Neural crest cell (in vitro differentiated cells): ENCODE data around the gene PDHB. TPM values are rescaled to one million over a fixed set of nuclear protein-coding genes. Genes with fewer than 3 reads are reported as not detected.

Source experiments
- DNase-seq: peaks from one replicate; pipeline ENCODE4 v3.0.0; 2021; ENCODE audit warnings: low read depth, mixed read lengths, low spot score
- H3K27ac Mint-ChIP-seq: one replicate; pipeline ENCODE4 v1.8.0; 2021; ENCODE audit warnings: mild to moderate bottlenecking, mixed read lengths; ENCODE audit not compliant: unreplicated experiment
- H3K27me3 Mint-ChIP-seq: 2 replicates; pipeline ENCODE4 v1.8.0; 2021; ENCODE audit warnings: low read depth, mild to moderate bottlenecking, mixed read lengths
- H3K36me3 Mint-ChIP-seq: 2 replicates; pipeline ENCODE4 v1.8.0; 2021; ENCODE audit warnings: low read depth, mild to moderate bottlenecking, mixed read lengths
- H3K4me1 Mint-ChIP-seq: 2 replicates; pipeline ENCODE4 v1.8.0; 2021; ENCODE audit warnings: mixed read lengths
- H3K4me3 Mint-ChIP-seq: one replicate; pipeline ENCODE4 v1.8.0; 2021; ENCODE audit warnings: mild to moderate bottlenecking, mixed read lengths
- H3K9me3 Mint-ChIP-seq: 2 replicates; pipeline ENCODE4 v1.8.0; 2021; ENCODE audit warnings: mixed read lengths
- total RNA-seq: library from RNA; stranded (reverse); gene quantifications from 2 replicates; pipeline ENCODE4 v1.2.1, GENCODE V29; 2021
- TF ChIP-seq, protein P1 (sequence below): fragments of 200-600 bp; sonication (generic); conservative IDR thresholded peaks from 2 replicates; pipeline ENCODE4 v1.5.0; 2021; ENCODE audit warnings: antibody characterized with exemption, mild to moderate bottlenecking

Gene PDHB
- total RNA-seq, 1 donor from 2014 or later: 71.4 TPM

DNA sequence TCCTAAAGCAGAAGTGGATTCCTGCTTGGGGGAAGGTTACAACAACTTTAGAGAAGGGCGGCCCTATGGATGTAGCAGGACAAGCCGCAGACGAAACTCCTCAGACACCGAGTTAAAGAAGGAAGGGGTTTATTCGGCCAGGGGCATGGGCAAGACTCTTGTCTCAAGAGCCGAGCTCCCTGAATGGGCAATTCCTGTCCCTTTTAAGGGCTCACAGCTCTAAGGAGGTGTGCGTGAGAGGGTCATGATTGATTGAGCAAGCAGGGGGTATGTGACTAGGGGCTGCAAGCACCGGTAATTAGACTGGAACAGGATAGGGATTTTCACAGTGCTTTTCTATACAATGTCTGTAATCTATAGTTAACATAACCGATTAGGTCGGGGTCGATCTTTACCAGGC is 879 bp upstream of the PDHB start:
- DNase-seq: no peak
- H3K4me3 Mint-ChIP-seq: peak overlapping the region; percentile 72
- peaks cover 3% of the 10 kb centered on the region for H3K9me3 Mint-ChIP-seq
- H3K4me1 Mint-ChIP-seq: peaks cover 28% of the 10 kb centered on the region
- TF ChIP-seq, protein P1, sequence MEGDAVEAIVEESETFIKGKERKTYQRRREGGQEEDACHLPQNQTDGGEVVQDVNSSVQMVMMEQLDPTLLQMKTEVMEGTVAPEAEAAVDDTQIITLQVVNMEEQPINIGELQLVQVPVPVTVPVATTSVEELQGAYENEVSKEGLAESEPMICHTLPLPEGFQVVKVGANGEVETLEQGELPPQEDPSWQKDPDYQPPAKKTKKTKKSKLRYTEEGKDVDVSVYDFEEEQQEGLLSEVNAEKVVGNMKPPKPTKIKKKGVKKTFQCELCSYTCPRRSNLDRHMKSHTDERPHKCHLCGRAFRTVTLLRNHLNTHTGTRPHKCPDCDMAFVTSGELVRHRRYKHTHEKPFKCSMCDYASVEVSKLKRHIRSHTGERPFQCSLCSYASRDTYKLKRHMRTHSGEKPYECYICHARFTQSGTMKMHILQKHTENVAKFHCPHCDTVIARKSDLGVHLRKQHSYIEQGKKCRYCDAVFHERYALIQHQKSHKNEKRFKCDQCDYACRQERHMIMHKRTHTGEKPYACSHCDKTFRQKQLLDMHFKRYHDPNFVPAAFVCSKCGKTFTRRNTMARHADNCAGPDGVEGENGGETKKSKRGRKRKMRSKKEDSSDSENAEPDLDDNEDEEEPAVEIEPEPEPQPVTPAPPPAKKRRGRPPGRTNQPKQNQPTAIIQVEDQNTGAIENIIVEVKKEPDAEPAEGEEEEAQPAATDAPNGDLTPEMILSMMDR: no peak
- no peak overlapping the region for H3K27ac Mint-ChIP-seq
- H3K36me3 Mint-ChIP-seq: peaks cover 5% of the 10 kb centered on the region
- peaks cover 4% of the 10 kb centered on the region for H3K27me3 Mint-ChIP-seq

DNA sequence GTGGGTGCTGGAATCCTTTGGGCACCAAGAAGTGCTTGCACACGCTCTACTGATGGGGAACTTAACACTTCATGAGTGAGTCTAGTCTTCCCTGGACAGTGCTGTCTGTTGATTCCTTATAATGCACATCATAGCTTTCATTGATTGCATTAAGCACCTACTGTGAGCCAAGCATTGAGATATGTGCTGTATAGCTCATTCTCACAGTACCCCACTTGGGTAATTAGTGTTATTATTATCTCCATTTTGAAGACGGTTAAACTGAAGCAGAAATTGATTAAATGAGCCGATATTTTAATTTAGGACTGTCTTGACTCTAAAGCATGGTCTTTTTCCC is 504 bp upstream of the PDHB start:
- TF ChIP-seq, protein P1: no peak
- H3K27me3 Mint-ChIP-seq: peaks cover 4% of the 10 kb centered on the region
- peak overlapping the region; percentile 72 for H3K4me3 Mint-ChIP-seq
- H3K36me3 Mint-ChIP-seq: peaks cover 5% of the 10 kb centered on the region
- DNase-seq: no peak
- H3K4me1 Mint-ChIP-seq: peaks cover 28% of the 10 kb centered on the region
- H3K9me3 Mint-ChIP-seq: peaks cover 3% of the 10 kb centered on the region
- H3K27ac Mint-ChIP-seq: no peak overlapping the region

DNA sequence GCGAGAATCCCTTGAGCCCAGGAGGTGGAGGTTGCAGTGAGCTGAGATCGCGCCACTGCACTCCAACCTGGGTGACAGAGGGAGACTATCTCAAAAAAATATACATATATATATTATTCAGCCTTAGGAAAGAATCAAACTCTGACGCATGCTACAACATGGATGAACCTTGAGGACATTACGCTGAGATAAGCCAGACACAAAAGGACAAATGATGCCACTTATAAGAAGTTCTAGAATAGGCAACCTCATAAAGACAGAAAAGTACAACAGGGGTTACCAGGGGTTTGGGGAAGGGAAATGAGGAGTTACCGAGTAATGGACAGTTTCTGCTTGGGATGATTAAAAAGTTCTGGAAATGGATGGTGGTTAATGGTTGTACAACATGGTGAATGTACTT is 727 bp downstream of the PDHB start:
- TF ChIP-seq, protein P1: no peak
- H3K4me1 Mint-ChIP-seq: peaks cover 28% of the 10 kb centered on the region
- peak overlapping the region; percentile 99 for H3K27ac Mint-ChIP-seq
- DNase-seq: no peak
- peaks cover 7% of the 10 kb centered on the region for H3K36me3 Mint-ChIP-seq
- H3K27me3 Mint-ChIP-seq: peaks cover 4% of the 10 kb centered on the region
- H3K9me3 Mint-ChIP-seq: no peaks in the 10 kb centered on the region
- peak overlapping the region; percentile 96 for H3K4me3 Mint-ChIP-seq

DNA sequence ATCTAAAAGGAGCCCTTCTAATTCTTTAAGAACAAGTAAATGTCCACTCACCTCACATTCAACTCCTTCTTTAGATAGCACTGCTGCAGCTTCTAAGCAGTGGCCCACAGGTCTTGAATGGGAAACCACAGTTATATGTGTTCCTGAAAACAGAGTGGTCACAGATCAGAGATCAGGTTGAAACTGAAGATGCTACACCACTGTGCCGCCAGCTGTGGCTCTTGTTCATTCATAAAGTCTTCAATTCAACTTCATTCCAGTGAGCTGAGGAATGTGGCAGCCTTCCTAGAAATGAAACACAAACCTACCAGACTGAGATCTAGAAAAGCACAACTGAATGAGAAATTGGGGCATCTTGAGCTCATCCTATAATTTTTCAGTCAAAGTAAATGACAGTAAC is 4.0 kb downstream of the PDHB start:
- H3K4me3 Mint-ChIP-seq: no peak overlapping the region
- H3K36me3 Mint-ChIP-seq: peaks cover 8% of the 10 kb centered on the region
- no peak overlapping the region for H3K27ac Mint-ChIP-seq
- H3K4me1 Mint-ChIP-seq: peaks cover 23% of the 10 kb centered on the region
- no peak for DNase-seq
- H3K9me3 Mint-ChIP-seq: no peaks in the 10 kb centered on the region
- TF ChIP-seq, protein P1: no peak
- no peaks in the 10 kb centered on the region for H3K27me3 Mint-ChIP-seq

DNA sequence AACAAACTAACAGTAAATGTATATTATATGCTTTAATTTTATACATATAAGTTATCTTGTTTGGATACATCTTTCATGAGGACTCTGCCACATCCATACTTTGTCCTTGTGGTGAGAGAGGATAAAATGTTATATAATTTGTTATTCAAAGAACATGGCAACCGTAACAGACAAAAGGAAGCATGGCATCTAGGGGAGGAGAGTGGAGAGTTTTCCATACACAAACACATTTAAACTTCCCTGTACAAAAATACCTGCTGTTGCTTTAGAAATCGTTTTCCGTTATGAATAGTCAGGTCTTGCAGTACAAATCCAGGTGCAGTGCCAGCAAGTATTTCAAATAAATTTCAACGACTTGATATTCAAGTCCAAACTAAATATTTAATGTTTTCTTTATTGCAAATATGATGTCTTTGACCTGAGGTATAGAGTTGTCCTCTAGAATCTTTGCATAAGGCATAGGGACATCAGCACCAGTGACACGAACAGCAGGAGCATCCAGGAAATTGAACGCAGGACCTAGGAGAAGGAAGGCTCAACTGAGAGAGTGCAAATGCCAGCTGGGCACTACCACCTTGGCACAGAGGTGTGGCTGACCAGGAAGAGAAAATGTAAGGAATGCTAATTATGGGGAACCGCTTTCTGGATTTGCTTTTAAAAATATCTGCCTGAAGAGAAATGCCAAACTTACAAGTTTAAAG is 5.8 kb downstream of the PDHB start:
- no peak for DNase-seq
- Mint-ChIP-seq H3K4me1 (peaks cover 8% of the 10 kb centered on the region), H3K36me3 (peaks cover 12% of the 10 kb centered on the region), H3K4me3 (peak overlapping the region; percentile 20), H3K27me3 (no peaks in the 10 kb centered on the region), H3K27ac (no peak overlapping the region), H3K9me3 (no peaks in the 10 kb centered on the region)
- TF ChIP-seq, protein P1: no peak
